ENCODE data around the gene BORCS6. TPM values are rescaled to one million over a fixed set of nuclear protein-coding genes. Genes with fewer than 3 reads are reported as not detected.
A peak's percentile ranks its signal among the peaks of the same experiment; 100 is the strongest.

BORCS6 gene
- total and polyA plus RNA-seq, 11 donors, result 5.1 to 13.5 (median 8.1) TPM

GRCh38 chr17:8235676-8236075 is 45.7 kb upstream of the BORCS6 start:
- no peak for DNase-seq
- H3K27me3 ChIP-seq, result no peaks in the 10 kb centered on the region
- intact Hi-C loops (cut with DNase I), result no loop called here
- H3K4me1 ChIP-seq, result peaks cover 0 to 11% (median 0%) of the 10 kb centered on the region in 12 donors
- ATAC-seq, result no peak
- no peak overlapping the region for H3K4me3 ChIP-seq
- TF ChIP-seq POLR2A (IDR thresholded peaks at IDR 0.05), result no peak
- TF ChIP-seq, protein P1, sequence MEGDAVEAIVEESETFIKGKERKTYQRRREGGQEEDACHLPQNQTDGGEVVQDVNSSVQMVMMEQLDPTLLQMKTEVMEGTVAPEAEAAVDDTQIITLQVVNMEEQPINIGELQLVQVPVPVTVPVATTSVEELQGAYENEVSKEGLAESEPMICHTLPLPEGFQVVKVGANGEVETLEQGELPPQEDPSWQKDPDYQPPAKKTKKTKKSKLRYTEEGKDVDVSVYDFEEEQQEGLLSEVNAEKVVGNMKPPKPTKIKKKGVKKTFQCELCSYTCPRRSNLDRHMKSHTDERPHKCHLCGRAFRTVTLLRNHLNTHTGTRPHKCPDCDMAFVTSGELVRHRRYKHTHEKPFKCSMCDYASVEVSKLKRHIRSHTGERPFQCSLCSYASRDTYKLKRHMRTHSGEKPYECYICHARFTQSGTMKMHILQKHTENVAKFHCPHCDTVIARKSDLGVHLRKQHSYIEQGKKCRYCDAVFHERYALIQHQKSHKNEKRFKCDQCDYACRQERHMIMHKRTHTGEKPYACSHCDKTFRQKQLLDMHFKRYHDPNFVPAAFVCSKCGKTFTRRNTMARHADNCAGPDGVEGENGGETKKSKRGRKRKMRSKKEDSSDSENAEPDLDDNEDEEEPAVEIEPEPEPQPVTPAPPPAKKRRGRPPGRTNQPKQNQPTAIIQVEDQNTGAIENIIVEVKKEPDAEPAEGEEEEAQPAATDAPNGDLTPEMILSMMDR (IDR thresholded peaks at IDR 0.05), result no peak
- 94 to 99% (median 95%) methylated on average over 7 of the region's 7 CpGs for WGBS, 4 donors
- no peak overlapping the region for H3K27ac ChIP-seq
- peaks cover 2 to 100% (median 97%) of the 10 kb centered on the region in 9 donors for H3K36me3 ChIP-seq
- no peaks in the 10 kb centered on the region for H3K9me3 ChIP-seq

- H3K4me3 ChIP-seq, result no peak overlapping the region
Observed at GRCh38 chr17:8234361-8235270, 44.6 kb upstream of the BORCS6 start.

GRCh38 chr17:8231701-8232100 is 41.7 kb upstream of the BORCS6 start:
- intact Hi-C loops (cut with DNase I), result no loop called here
- Histone ChIP-seq H3K27me3 (no peaks in the 10 kb centered on the region), H3K9me3 (no peaks in the 10 kb centered on the region), H3K27ac (no peak overlapping the region), H3K36me3 (peaks cover 2 to 96% (median 93%) of the 10 kb centered on the region in 9 donors), H3K4me1 (peaks cover 0 to 17% (median 4%) of the 10 kb centered on the region in 12 donors), H3K4me3 (no peak overlapping the region)
- DNase-seq, result no peak
- TF ChIP-seq, protein P1 (IDR thresholded peaks at IDR 0.05), result no peak
- TF ChIP-seq POLR2A (IDR thresholded peaks at IDR 0.05), result no peak
- WGBS, 4 donors, result 96 to 99% (median 97%) methylated on average over 8 to 10 of the region's 10 CpGs
- ATAC-seq, result no peak

More at GRCh38 chr17:8234361-8235270, 44.6 kb upstream of the BORCS6 start:
- Histone ChIP-seq H3K27me3 (no peaks in the 10 kb centered on the region), H3K36me3 (peaks cover 2 to 100% (median 97%) of the 10 kb centered on the region in 9 donors), H3K4me1 (peaks cover 0 to 11% (median 0%) of the 10 kb centered on the region in 12 donors), H3K9me3 (no peaks in the 10 kb centered on the region), H3K27ac (peak overlapping the region in 3 of 12 donors; percentile 13 to 41 (median 17))
- TF ChIP-seq, protein P1 (IDR thresholded peaks at IDR 0.05), result no peak
- no peak for TF ChIP-seq POLR2A (IDR thresholded peaks at IDR 0.05)
- ATAC-seq (peak; percentile 31 to 81 (median 50)), DNase-seq (no peak)
- intact Hi-C loops (cut with DNase I), result no loop called here
- WGBS, 4 donors, result 79 to 85% (median 83%) methylated on average over 12 to 21 of the region's 21 CpGs

DNA sequence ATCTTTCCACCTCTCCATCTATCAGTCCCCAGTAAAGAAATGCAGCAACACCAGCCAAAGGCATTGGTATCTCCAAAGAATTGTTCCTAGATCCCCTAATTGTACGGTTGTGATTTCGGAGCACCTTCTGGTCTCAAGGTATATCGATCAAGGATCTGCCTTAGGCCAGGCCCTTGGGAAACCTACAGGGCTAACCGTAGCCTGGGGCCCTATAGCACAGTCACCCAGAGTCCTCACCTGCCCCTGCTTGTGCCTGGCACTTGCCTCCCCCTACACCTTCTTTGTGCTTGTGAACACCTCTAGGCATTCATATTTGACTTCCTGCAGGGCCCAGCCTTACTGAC is 37.2 kb upstream of the BORCS6 start:
- intact Hi-C loops (cut with DNase I), result loop anchor here in 2 of 10 donors (10.0 kb wide), 2 partner anchors 102 to 148 kb away; partner anchors contain the start of genes HES7 (in 1 of the 2) and KRABD2 (in 1 of the 2)
- Histone ChIP-seq H3K27me3 (no peaks in the 10 kb centered on the region), H3K27ac (peak overlapping the region in 11 of 12 donors; percentile 24 to 79 (median 68)), H3K36me3 (peaks cover 2 to 51% (median 49%) of the 10 kb centered on the region in 9 donors), H3K9me3 (no peaks in the 10 kb centered on the region), H3K4me1 (peaks cover 0 to 28% (median 14%) of the 10 kb centered on the region in 12 donors), H3K4me3 (peak overlapping the region in 8 of 12 donors; percentile 34 to 55 (median 45))
- ATAC-seq (no peak), DNase-seq (no peak)
- no peak for TF ChIP-seq POLR2A (IDR thresholded peaks at IDR 0.05)
- TF ChIP-seq, protein P1 (IDR thresholded peaks at IDR 0.05), result no peak
- 89 to 93% (median 91%) methylated on average over 4 of the region's 4 CpGs for WGBS, 4 donors
